Measurements from ENCODE around the gene TFCP2.

TFCP2 gene

DNA sequence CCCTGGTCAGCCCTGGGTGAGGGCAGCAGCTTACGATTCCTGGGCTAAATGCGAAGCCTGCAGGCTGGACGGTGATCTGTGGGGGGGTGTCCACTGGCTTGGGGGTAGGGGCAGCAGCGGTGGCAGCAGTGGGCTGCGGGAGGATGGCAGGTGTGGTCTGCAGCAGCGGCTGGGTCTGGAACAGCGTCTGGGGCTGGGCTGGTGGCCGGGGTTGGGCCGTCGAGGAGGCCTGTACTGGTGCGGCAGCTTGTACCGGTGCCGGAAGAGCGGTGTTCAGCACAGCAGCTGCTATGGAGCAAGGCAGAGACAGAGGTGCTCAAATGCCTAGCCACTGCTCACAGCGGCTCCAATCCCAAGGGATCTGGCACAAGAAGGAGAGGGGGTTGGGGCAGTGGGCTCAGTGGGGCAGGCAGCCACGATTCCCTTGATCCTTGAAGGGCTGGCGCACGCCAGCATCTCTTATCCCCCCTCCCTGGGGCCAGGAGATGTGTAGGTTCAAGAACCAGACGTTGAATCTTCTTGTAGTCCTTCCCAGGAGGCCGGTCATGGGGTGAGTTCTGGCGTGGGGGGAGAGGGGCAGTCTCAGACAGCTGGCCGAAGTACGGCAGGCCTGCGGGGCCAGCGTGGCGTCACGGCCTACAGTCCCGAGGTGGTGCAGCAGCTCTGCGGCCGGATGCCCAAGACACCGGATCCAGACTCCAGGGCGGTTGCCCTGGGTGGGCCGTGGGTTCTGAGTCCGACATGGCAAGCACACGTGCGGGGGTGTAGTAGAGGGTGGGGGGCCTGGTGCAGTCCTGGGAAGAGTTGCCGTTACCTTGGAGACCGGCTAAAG lies 25.0 kb upstream of the TFCP2 start:
- DNase-seq, result no peak

DNA sequence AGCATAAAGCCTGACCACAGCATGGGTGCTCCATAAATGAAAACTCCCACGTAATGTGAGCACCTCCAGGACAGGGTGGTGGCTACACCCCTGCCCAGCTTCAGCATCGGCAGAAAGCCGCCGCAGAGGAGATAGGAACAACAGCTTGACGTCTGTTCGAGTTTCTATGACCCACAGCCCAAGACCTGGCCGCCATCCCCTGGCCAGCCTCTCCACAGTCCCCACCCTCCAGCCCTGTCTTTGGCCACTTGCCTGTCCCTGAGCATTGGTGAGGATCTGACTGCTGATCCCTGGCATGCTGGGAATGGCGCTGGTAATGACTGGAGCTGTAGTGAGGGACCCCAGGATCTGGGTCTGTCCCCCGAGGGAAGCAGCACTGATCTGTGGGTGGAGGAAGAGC lies 23.6 kb upstream of the TFCP2 start:
- DNase-seq, result no peak

DNA sequence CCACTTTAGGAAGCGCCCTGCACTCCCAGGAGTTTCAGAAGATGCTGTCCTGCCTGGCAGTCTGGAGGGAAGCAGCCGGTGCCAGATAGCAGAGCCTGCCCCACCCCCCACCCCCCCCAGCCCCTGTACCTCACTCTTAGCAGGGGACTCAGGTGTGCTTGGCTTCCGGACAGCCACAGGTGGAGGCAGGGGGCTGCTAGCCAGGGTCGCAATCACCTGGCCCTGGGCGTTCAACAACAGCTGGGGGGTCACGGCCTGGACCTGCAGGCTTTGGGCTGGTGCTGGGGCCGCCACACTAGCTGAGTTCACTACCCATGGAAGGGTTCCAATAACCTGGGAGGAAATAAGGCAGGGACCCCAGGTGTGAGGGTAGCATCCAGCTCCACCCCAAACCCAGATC lies 22.9 kb upstream of the TFCP2 start:
- DNase-seq, result no peak

DNA sequence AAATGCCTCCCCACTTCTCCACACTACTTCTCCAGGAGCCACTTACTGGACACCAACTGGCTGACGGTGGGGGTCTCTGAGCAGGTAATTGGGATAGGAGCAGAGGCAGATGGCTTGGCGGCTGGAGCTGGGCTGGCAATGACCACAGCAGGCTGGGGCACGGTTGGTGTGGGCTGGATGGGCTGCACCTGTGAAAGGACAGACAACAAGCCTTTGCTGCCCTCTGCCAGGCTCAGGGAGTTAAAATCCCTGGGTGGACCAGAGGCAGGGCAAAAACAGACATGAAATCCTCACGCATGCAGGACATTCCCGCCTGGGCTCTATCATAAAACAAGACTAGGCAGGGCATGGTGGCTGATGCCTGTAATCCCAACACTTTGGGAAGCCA lies 19.3 kb upstream of the TFCP2 start:
- no peak for DNase-seq

DNA sequence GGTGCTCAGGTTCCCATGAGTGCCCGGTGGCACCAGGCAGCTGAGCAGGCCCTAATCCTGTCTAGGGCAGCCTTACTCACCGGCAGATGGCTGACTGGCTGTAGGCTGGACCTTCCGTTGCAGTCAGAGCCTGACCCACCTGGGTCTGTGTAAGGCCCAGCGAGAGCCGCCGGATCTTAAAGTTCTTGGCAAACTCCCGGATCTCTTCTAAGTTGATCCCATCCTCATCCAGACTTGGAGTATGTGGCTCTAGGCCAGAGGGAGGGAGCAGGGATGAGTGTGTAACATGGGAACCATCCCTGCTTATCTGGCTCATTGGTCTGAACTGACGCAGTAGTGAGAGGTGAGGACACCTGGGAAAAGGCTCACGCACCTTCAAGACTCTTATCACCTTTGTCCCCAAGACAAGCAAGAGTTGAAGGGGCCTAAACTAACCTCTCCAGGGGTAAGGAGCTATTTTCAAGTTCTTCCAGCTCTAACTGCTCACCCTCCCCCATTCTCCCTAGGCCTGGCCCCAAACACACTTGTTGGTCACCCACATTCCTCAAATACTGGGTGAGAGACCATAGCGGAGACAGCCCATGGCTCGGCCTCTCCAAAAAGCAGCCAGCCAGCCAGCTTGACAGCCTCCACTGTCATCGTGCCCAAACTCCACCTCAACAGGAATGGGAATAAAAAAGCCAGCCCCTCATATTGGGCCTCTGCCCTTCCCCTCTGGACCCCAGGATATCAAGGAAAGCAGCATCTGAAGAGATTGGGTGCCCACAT lies 18.8 kb upstream of the TFCP2 start:
- no peak for DNase-seq

DNA sequence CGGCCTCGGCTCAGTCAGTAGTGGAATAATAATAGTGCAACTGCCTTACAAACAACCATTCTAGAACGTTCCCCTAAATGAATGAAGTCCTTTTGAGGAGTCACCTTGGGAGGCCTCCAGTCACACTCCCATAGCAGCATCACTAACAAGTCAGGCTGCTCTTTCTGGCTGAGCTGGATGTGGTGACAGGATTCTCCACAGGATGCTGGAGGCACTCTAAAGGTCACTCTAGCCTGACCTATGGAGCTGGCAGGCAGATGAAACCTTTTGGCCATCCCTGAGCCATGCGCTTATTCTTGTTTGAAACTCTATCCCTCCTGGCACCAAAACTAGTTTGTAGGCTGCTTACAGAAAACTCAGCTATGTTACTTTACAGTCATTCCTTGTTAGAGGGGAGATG lies 17.9 kb upstream of the TFCP2 start:
- no peak for DNase-seq

DNA sequence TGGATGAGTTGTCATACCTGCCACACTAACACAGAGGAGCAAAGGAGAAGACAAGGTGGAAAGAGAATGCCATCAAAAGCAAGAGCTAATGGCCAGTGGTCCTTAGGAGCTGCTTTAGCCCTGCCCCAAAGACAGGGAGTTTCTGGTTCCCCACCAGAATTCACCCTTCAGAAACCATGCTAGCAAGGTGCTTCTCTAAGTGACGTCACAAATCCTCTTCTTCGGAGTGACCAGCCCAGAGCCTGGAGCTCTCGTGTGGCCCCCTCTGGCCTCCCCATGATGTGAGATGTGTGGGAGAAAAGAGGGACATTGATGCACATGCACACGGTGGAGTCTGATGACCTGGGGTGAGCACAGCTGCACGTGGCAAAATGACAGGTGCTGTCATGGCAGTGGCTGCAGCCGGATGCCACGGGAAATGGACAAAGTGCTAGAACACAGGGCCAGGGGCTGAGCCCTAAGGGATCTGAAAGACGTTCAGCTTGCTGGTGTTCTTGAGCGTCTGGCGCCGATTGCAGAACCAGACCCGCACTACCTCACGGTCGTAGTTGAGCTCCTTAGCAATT lies 16.9 kb upstream of the TFCP2 start:
- no peak for DNase-seq

DNA sequence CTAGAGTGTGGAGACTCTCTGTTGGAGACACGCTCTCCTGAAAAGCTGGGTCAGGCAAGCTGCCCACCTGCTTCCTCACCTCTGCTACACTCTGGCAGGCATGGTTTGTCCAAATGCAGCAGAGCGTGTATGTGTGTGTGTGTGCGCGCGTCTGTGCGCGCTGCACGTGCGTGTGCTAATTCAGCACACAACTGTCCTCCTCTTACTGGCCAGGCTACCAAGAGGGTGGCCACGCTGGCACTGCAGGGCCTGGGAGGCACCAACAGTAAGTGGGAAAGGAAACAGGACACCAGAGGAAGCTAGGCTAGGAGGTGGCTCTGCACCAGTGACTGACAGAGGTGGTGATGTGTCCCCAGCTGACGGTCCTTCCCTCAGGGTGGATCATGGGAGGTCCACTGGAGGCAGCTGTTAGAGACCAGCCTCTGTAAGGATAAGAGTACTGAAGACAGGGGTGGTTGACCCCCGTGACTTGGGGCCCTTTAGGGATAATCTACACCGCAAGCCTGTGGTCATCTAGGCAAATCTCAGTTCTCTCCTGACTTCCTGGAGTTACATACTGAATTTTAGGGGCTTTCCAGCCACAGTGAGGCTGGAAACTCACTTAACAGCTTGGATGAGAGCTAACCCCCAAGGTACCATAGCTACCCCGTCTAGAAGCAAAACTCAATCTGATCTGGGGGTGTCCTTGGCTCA lies 15.6 kb upstream of the TFCP2 start:
- peak in 2 of 4 experiments; percentile 11 to 21 for DNase-seq

DNA sequence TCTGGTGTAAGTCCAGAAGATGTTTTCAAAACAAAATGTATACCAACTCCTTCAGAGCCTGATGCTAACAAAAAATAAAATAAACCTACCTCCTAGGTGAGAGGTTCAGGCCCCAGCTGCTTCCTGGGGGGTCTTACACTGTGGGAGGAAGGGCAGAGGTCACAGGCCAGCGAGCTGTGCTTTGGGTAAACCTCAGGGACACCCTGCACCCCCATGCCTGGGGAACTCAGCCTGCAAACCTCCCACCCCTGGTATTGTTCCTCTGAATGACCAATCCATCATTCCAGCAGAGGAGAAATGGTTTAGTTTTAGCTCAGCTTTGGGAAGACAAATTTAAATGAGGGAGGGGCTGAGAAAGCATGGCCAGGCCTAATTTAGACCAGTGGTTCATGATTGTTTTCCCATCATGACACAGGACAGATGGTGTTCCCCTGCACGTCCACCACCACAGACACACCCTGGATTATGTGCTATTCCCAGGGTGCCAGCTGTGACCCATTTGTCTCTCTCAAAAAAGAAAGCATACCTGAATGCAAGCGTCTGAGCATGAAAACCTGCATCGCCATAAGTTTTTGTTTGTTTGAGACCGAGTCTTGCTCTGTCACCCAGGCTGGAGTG lies 14.5 kb upstream of the TFCP2 start:
- DNase-seq, result no peak

DNA sequence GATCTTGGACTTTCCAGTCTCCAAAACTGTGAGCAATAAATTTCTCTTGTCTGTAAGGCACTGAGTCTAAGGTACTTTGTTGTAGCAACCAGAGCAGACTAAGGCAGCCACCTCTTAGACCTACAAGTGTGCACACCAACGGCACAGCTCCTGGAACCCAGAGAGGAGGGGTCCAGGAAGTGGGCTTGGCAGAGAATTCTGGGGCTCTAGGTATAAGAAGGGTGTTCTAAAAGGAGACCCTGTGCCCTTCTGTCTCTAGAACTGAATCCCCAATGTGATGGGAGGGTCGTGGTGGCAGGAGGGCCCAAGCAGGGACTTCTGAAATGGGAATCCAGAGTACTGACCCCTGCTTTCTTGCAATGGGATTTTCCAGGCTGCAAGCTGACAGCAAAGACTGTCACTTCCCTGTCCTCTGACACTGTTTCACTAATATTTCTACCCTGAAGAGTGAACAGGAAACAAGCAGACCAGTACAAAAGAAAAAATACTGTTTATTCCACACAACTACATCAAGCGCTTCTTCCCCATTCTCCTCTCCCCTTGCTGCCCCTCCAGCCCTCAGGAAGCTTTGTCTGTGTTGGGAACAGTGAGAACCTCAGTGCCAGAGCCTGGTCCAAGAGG lies 13.6 kb upstream of the TFCP2 start:
- DNase-seq, result peak; percentile 9 to 60 (median 42)

DNA sequence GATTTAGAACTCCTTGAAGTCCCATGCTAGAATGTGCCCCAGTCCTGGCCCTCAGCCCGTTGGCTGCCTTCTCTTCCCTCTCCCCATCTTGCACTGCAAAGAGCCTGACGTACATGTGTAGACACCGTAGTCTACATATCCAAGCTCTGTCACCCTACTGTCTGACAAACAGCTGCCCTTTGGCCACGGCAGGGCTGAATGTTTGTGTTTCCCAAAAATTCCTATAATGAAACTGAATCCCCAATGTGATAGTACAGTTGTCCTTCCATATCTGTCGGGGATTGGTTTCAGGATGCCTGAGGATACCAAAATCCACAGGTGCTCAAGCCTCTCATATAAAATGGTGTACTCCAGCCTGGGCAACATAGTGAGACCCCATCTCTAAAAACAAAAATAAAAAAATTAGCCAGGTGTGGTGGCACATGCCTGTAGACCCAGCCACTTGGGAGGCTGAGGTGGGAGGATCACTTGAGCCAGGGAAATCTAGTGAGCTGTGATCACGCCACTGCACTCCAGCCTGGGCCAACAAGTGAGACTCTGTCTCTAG lies 12.3 kb upstream of the TFCP2 start:
- DNase-seq, result no peak

DNA sequence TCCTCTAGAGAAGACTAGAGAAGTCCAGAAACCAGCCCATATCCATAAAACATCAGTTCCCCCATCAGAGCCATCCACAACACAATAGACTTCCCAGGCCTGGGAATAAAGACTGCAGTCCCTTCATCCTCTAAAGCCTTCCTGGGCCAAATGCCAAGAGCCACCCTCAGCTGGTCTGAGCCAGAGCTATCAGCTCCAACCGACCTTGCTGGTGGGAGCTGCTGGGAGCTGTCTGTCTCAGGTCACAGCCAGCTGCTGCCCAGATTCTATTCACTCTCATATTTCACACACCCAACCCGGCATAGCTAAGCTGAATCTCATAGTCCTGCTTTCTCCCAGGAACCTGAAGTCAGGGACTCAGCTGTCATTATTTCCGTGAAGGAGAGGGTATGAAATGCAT lies 10.9 kb upstream of the TFCP2 start:
- no peak for DNase-seq

DNA sequence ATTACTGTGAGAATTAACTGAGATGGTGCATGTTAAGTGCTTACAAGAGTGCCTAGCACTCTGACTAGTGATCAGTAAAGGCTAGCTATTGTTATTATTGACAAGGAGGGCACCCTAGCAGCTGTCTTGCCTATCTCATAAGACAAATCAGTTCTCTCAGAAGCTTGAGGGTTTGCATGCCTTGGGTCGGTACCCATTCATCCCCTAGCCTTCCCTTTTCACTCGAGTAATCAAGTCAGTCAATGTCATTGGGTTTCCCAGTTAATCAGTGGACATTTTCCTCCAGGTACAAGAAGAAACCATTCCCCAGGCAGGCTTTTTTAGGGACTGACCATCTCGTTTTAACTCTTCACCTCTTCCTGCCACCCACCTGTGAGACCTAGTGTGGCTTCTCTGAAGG lies 10.4 kb upstream of the TFCP2 start:
- no peak for DNase-seq

DNA sequence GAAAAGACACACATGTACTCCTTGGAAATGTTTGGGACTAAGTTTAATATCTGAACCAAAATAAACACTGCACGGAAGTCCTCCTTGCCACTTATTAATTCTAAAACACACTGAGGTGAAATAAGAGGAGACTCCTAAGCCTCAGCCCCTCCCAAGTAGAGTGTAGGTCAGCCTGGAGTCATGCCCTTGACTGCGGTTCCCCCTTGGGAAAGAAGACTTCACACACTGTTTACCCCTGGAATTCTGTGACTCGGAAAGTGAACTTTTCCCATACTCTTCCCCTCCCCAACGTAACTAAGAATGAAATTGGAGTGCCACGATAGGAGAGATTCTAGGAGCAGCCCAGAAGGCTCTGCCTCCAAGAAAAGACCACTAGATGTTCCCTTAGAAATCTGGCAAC lies 8.6 kb upstream of the TFCP2 start:
- no peak for DNase-seq

DNA sequence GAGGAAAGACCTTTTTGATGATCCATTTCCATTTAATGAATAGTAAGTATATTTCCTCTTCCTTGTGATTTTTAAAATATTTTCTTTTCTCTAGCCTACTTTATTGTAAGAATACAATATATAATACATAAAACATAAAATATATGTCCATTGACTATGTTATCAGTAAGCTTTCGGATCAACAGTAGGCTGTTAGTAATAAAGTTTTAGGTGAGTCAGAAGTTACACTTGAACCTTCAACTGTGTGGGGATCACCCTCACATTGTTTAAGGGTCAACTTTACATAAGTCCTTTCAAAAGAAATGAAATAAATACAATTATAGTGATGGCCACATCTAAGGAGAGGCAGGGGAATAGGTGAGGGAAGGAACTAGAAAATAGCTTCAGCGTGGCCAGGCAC lies 5.0 kb upstream of the TFCP2 start:
- no peak for DNase-seq

DNA sequence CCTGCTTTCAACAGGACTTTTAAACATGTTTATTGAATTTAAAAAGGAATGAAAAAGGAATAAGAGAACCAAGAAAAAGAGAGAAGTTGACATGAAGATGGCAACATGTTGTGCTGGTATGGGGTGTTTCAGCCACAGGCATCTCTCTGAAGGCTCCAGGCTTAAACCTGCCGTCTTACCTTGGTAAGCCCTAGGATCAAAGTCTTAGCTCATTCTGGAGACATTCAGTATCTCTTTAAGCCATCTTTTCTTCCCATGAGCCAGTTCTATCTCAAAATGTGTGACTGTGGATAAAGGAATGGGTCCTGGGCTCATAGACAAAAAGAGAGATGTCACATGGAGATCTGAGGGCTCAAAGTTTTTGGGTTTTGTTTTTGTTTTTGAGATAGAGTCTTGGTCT lies 1.6 kb upstream of the TFCP2 start:
- no peak for DNase-seq

DNA sequence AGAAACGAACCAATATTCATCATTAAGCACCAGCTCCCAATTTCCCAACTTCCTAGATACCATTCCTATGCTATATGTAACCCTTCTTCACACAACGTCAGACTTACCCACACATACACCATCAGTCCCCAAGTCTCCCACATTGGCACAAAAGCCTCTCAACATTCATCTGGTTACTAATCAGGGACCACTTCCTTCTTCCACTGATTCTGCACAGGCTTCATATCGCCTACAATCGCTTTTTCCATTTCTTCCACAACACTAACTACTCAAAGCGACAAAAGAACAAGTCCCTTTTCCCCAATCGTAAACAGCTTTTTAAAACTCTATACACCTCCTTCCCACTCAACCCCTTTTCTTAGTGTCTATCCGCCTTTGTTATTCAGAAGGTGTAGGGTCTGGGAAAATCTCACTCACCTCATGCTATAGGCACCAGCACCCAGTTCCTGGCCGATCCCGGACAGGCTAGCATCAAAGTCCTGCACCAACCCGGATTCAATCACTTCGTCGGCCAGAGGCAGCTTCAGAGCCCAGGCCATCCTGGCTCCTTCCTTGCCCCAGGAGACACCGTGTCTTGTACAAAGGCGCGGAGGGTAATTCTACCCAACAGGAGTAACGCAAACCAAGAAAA lies 936 bp downstream of the TFCP2 start:
- DNase-seq, result peak; percentile 24 to 62 (median 46)

DNA sequence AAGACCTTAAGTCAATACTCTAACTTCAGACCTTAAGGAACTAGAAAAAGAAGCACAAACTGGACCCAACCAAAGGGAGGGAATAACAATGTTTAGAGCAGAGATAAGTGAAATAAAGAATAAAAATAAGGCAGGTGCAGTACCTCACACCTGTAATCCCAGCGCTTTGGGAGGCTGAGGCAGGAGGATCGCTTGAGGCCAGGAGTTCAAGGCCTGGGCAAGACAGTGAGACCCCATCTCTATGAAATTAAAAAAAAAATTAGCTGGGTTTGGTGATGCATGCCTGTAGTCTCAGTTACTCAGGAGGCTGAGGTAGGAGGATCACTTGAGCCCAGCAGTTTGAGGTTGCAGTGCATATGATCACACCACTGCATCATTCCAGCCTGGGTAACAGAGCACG lies 9.1 kb downstream of the TFCP2 start:
- DNase-seq, result no peak

DNA sequence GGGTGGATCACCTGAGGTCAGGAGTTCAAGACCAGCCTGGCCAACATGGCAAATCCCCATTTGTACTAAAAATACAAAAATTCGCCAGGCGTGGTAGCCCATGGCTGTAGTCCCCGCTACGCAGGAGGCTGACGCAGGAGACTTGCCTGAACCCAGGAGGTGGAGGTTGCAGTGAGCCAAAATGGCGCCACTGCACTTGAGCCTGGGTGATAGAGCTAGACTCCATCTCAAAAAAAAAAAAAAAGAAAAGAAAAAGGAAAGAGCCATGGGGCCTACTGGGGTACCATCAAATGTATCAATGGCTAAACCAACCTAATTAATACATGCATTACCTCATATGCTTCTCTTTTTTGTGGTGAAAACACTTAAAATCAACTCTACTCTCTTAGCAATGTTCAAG lies 10.7 kb downstream of the TFCP2 start:
- DNase-seq, result no peak

DNA sequence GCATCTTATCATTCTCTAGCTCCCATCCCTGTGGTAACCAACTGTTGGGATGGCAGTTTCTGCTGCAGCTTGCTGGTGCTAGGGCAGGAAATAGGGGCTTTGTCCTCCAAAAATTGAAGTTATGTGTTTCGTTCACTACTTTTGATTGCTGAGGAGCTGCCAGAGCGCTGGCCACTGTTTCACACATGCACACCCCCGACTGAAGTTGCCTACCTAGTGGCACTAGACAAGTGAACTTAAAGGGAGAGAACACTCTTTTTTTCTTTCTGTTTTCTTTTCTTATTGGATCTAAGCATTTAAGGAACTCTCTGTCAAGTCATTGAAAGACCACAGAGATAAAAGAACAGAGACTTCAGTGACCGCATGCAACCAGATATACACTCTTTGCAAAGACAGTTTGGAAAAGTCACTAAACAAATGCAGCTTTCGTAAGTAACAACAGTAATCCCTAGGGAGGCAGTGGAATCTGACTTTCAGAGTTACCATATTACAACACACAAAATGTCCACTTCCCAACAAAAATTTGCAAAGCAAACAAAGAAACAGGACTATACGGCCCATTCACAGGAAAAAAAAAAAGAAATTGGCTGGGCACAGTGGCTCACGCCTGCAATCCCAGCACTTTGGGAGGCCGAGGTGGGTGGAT lies 12.0 kb downstream of the TFCP2 start:
- no peak for DNase-seq

DNA sequence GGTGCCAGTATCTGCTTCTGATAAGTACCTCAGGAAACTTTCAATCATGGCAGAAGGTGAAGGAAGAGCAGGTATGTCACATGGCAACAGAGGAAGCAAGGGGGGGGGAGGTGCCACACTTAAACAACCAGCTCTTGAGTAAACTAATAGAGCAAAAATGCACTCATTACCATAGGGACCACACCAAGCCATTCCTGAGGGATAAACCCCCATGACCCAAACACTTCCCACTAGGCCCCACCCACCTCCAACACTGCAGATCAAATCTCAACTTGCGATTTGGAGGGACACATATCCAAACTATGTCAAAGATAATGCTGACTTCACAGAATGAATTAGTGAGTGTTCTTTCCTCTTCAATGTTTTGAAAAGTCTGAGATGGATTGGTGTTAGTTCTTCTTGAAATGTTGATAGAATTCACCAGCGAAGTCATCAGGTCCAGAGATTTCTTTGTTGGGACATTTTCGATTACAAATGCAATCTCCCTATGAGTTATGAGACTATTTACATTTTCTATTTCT lies 16.6 kb downstream of the TFCP2 start:
- DNase-seq, result no peak

All from suppressor macrophage (primary cell).